Omental fat pad (tissue), 4 donors: ENCODE measurements around the gene MMP26. TPM values are rescaled to one million over a fixed set of nuclear protein-coding genes. Genes with fewer than 3 reads are reported as not detected.

ENCODE experiments used
- ATAC-seq: fragments of 150-250 bp; one replicate; pipeline ENCODE4 v1.9.1; 2016; ENCODE audit warnings: mild to moderate bottlenecking, moderate library complexity; ENCODE audit not compliant: low FRiP score
- DNase-seq: peaks from one replicate; pipeline ENCODE4 v3.0.0-alpha.2; 2019; ENCODE audit warnings: low spot score
- CTCF ChIP-seq, 3 donors: fragments of 450-650 bp; IDR thresholded peaks; one replicate each; pipeline ENCODE4 v1.5.1; 2016 to 2017; ENCODE audit warnings: antibody characterized with exemption in 3 of 3, mild to moderate bottlenecking in 3 of 3, moderate library complexity in 2 of 3
- total RNA-seq, 4 donors: library from RNA; depleted of rRNA; stranded (reverse); fragments of >200 nt; gene quantifications; one replicate each; pipeline ENCODE4 v1.1.0, GENCODE V29; 2016

MMP26 gene
- total RNA-seq, 4 donors from 2014 or later, result not detected

DNA sequence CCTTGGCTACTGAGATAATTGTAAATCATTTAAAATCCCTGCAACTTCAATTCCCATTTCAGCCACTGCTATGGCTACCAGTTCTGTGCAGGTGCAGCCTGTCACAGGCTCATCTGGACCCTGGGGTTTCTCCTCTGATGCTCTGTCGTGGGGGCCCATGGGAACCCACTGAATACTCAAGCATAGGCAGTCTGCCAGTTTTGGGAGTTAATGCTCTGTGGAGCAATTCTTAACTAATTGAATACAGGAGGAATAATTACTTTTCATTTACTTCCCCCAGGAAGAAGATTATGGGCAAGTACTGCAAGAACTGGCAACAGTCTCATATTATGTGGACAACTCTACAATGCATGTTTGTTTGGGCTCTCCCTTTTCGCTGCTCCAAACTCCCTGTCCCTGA lies 32.8 kb upstream of the MMP26 start:
- ATAC-seq, result no peak
- TF ChIP-seq CTCF (IDR thresholded peaks at IDR 0.05), result no peak
- no peak for DNase-seq

DNA sequence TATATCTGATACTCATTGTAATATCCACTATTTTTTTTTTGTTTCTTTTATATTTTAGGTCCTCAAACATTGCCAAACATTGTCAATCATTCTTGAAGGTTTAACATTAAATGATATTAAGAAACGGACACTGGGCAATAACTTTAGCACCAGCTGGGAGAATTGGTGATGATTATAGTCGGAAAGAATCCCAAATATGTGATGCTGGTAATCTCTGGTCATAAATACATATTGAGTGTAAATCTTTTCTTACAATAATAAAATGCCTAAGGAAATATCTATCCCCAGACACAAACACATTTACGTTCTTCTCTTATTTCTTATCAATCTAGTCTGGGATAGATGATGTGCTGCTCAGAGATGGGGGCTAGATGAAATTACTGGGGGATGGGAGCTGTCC lies 32.1 kb upstream of the MMP26 start:
- no peak for TF ChIP-seq CTCF (IDR thresholded peaks at IDR 0.05)
- DNase-seq (no peak), ATAC-seq (no peak)

DNA sequence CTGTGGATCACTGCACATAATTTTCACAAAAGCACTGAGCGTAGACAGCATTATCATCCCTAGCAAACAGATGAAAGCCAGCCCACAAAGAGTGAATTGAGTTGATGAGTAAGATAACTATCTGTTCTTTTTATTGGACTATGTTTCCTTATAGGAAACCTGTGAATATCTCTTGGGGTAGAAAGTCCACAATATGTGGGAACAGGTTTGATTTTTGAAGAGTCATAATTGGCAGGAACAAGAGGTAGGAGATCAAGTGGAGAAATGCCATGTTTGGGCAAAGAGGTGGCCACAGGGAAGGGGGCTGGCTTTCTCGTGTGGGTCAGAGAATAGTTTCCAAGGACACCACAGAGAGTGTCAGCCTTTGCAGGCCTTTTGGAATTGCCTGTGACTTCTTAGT lies 30.8 kb upstream of the MMP26 start:
- DNase-seq, result no peak
- ATAC-seq, result no peak
- TF ChIP-seq CTCF (IDR thresholded peaks at IDR 0.05), result no peak

GRCh38 chr11:4677948-4678347 lies 26.6 kb upstream of the MMP26 start:
- TF ChIP-seq CTCF (IDR thresholded peaks at IDR 0.05), result no peak
- ATAC-seq (no peak), DNase-seq (no peak)

DNA sequence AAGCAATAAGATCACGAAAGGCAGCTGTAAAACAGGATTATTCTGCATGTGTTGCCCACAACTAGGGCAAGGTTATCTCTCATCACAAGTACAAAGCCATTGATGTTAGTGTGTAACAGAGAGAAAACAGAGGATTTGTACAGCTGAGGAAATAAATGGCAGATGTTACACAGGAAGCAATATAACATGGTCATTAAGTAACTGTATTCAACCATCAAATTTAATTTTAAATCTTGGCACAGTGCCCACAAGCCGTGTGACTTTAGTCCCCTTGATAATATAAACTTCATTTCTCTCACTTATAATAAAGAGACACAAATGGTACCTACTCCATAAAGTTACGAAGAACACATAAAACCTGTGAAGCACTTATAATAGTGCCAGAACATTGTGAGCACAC lies 24.2 kb upstream of the MMP26 start:
- ATAC-seq (no peak), DNase-seq (no peak)
- no peak for TF ChIP-seq CTCF (IDR thresholded peaks at IDR 0.05)

DNA sequence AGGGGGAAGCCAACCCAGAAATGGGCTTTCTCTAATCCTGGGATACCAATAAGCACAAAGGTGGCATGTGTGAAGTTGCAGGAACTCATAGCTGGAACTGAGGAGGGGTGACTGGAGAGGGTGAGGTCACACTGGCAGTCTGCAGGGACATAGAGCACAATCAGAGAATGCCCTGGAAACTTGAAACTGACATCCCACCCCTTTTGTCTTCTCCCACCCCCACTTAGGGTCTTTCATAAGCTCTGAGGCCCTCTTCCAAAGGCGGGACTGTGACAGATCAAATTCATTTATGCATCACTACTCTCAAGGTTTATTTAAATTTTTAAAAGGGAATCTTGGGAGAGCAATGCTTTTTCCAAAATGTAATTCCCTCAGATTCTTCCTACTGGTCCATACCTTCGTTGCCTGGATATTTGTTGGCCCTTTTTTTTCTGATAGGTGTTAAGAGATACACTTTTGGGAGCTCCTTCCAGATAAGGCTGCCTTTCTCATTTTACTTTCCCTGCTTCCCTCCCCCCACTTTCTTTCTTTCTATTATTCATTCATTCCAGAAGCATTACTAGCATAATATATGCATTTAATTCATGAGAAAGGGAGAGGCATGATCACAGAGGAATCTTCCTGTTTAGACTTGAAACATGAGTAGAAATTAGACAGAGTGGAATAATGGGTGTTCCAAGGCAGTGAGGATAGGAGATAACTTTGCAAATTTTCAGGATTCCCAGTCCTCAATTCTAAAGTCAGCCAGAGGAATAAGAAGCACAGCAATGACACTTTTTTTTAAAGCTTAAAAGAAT lies 21.8 kb upstream of the MMP26 start:
- DNase-seq (no peak), ATAC-seq (no peak)
- no peak for TF ChIP-seq CTCF (IDR thresholded peaks at IDR 0.05)

DNA sequence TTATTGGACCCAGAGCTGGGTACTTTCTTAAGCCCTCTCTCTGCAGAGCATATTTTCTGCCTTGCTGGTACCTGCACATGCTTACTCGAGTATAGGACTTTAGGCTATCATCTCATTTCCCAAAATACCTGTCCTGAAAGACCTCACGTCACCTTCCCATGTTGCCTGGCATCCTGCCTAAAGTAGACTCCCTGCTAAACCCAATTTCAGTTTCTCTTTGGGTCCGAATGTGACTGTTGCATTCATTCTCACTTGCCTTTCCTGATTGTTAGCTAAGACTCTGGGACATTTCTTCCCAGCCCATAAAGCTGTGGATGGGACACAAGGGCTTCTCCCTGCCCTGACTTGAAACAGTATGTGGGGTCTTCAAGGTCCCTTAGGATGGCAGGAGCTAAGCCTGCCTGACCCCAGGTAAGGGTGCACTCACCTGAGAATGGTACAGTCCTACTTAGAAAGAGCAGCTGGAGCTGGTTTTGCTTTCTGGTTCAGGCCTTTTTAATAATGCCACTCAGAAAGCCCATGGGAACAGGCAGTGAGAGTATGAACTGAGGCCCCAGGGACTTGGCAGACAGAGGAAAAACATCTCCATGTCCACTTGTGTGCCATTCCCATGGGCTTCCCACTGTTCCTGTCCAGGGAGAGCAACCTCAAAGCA lies 19.8 kb upstream of the MMP26 start:
- no peak for TF ChIP-seq CTCF (IDR thresholded peaks at IDR 0.05)
- ATAC-seq, result no peak
- no peak for DNase-seq
